ENCODE data around the gene GZMM.
"Not testable (repeated sequence)": the region's sequence is repeated elsewhere in the genome, so short reads cannot be mapped to it uniquely, and the experiment has no call there.

The GZMM gene

DNA sequence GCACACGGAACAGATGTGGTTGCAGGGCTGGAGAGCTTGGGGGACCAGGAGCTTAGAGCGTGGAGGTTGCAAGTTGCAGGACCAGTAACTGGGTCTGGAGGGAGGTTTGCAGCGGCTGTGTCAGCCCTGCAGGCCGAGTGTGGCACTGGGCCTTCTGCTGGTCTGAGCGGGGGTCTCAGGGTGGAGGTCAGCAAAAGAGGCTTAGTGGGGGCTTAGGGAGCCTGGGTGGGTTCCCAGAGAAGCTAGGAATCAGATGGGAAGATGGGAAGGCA lies 40.1 kb downstream of the GZMM start:
- DNase-seq = no peak

DNA sequence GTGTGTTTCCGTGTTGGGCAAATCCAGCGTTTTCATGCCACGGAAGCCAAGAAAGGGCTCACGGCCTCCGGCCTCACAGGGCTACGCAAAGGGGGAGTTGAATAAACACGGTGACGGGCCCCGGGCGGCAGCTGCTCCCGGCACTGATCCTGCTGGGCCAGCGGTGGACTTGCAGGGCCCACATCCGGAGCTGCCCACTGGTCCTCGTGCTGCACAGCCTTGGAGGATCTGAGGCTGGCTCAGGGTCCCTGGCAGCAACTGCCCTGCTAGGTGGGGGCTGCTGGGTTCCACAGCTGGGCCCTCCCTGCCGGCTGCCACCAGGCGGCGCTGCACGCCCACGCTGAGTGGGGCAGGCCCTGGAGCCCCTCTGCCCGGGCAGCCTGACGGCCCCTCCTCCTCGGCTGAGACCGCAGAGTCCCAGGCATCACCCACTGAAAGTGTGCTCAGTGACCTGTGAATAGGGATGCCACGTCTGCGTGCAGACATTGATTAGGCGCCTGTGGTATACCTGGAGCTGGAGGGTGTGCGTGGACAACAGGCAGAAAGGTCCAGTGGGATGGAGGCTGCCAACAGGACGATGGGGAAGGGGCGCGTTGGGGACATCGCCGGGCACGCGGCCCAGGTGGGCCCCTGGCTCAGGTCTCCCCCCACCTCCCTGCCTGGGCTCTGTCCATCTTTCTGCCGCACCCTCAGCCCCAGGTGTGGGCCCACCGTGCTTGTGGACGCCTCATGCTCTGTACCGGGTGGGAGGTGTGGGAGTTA lies 40.6 kb downstream of the GZMM start:
- no peak for DNase-seq

DNA sequence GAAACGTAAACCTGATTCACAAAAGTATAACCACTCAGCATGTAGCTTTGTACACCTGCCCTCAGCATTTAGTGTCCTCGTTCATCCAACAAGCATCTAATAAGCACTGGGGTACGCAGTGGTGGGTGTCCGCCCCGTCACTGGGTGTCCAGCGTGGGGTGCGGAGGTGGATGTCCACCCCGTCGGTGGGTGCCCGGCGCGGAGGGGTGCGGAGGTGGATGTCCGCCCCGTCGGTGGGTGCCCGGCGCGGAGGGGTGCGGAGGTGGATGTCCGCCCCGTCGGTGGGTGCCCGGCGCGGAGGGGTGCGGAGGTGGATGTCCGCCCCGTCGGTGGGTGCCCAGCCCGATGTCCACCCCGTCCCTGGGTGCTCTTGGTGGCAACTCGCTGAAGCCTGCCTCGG lies 41.3 kb downstream of the GZMM start:
- not testable (repeated sequence) for DNase-seq

DNA sequence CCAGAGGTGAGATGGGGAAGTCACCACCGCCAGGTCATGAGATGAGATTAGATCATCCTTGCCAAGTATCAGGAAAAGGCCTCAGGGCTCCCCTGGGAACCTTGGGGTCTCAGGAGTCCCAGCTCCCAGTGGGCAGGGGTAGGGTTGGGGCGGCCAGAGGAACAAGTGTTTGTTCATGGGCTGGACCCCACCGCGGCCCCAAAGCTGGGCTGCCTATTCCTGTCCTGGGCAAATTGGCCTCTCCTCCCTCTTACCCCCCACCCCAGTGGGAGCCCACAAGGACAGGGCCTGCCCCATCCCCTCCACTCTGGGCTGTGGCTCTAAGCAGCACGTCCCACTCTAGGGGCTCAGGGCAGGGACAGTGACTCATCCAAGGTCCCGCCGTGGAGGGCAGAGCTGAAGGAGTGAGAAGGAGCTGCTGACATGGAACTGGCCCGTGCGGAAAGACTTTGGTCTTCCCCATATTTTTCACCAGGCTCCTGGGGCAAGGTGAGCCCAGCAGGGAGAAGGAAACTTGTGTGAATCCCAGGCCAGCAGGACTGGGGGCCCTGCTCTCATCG lies 41.8 kb downstream of the GZMM start:
- no peak for DNase-seq

DNA sequence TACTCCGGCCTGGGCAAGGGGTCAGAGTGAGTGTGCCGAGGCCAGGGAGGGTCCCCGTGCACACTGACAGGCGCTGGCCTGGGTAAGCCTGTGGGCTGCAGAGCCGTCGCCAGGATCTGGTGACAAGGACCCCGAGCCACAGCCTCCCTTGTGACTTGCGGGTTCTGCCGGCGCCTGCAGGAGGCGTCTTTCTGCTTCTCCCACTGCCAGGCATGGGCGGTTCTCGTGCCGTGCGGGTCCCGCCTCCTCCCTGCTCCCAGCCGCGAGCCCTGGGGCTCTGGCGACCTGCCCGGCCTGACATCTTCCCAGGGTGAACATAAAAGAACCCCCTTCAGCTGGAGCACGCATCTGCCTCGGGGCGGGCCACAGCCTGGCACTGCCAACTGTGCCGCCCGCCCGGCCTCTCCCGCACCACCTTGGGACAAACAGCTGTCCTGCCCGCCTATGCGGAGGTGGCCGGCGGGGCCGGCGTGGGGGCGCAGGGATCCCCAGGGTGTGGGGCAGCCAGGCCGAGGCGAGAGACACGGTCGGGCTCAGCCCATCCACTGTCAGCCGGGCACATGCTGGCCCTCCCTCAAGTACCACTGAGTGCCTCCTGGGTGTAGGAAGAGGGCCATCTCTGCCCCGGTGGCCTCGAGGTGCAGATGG lies 44.4 kb downstream of the GZMM start:
- DNase-seq = peak; percentile 90

DNA sequence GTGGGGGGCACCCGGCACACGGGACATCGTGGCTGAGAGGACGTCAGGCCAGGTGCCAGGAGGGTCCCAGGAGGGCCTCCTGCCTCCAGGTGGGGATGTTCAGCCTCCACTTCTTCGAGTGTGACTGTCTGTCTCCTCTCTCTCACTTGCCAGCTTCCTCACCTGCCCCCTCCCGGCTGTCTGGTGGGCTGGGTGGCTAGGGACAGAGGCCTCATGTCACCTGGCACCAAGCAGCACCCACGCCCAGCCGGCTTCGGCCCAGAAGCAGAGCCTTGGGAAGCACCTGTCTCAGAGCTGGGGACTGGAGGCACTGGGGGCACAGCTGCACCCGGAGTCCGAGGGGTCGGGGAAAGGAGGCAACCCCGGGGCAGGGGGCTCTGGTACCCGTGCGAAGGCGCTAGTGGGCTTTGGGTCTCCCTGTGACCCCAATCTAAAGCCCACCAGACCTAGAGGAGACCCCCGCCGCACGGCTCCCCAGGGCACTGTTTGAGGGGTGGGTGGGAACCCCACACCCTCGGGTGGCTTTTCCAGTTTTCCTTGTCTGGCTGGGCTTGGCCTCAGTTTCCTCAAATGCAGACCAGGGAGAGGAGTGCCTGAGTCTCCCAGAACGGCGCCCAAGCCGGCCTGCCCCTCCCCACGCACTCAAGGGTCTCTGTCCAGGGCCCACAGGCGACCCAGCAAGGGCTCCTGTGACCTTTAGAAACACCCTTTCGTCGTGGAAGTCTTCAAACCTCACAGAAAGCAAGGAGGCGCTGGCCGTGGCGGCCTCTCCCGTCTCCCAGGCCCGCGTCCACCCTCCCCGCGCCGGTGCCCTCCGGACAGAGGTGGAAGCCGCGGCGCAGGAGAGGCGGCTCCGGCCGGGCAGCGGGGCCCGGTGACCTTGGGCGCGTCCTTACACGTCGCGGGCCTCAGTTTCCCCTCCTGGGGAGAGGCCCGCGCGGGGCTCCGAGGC lies 45.2 kb downstream of the GZMM start:
- DNase-seq = no peak

DNA sequence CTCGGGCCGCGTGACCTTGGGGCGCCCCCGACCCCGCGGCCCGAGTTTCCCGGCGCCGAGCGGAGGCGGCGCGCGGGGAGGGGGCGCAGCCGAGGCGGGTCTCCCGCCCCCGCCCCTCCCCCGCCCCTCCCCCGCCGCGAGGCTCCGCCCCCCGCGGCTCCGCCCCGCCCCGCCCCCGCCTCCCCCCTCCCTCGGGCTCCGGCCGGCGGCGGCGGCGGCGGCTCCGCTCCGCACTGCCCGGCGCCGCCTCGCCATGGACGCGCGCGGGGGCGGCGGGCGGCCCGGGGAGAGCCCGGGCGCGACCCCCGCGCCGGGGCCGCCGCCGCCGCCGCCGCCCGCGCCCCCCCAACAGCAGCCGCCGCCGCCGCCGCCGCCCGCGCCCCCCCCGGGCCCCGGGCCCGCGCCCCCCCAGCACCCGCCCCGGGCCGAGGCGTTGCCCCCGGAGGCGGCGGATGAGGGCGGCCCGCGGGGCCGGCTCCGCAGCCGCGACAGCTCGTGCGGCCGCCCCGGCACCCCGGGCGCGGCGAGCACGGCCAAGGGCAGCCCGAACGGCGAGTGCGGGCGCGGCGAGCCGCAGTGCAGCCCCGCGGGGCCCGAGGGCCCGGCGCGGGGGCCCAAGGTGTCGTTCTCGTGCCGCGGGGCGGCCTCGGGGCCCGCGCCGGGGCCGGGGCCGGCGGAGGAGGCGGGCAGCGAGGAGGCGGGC lies 46.0 kb downstream of the GZMM start, which contains the start of gene HCN2:
Gene HCN2, plus strand, starts transcription at position 189 of the 703 bp plus-strand sequence. Its CDS starts 65 bp downstream, at position 254.
- DNase-seq = no peak

DNA sequence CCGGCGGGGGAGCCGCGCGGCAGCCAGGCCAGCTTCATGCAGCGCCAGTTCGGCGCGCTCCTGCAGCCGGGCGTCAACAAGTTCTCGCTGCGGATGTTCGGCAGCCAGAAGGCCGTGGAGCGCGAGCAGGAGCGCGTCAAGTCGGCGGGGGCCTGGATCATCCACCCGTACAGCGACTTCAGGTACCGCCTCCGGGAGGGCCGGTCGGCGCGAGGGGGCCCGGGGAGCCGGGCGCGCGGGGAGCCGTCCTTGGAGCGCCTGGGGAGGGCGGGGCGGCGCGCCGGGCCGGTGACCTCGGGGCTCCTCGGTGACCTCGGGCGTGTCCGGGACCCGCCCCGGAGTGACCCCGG lies 46.5 kb downstream of the GZMM start:
- no peak for DNase-seq

DNA sequence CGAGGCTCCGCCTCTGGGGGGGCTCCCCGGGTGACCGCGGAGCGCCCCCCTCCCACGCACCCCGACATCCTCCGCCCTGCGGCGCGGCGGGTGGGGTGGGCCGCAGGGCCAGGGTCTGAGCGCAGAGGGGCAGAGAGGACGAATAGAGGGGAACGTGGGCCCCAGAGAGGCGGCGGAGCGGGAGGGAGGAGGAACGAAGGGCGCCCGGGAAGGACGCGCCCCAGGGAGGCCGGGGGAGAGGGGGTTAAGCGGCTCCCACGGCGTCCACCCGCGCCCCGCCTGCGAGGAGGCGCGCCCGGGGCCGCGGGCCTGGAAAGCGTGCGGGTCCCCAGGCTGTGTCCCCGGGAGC lies 46.9 kb downstream of the GZMM start:
- no peak for DNase-seq

DNA sequence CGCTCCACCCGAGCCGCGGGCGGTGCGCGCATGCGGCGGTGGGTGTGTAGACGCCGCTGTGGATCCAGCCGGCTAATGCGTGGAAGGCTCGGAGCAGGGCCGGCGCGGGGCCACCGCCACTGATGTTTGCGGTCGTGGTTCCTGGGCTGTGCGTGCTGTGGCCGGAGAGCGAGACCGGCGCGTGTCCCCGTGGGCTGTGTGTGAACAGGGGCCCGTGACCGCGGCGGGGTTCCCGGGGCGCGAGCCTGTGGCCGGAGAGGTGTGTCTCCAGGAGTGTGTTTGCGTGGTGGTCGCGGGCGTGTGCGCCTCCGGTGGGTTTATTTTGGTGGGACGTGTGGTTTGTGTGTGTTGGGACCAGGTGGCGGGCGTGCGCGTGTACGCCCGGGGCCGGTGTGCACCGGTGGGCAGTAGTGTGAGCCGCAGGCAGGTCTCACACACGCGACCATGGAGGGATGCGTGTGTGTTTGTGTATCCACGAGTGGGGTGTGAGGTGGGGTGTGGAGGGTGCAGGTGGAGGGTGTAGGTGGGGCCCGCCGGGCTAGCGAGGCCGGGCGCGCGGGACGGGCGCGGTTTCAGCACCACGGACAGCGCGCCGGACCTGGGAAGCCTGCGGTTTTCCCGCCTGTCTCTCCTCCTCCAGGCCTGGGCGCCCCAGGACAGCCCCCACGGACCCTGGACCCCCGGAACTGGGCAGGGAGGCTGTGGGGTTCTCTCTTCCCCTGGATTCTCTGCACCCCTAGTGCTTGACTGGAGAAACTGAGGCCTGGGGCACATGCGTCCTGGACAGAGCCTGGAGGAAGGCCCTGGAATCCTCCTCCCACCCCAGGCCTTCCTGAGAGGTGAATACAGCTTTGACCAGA lies 47.5 kb downstream of the GZMM start:
- no peak for DNase-seq

DNA sequence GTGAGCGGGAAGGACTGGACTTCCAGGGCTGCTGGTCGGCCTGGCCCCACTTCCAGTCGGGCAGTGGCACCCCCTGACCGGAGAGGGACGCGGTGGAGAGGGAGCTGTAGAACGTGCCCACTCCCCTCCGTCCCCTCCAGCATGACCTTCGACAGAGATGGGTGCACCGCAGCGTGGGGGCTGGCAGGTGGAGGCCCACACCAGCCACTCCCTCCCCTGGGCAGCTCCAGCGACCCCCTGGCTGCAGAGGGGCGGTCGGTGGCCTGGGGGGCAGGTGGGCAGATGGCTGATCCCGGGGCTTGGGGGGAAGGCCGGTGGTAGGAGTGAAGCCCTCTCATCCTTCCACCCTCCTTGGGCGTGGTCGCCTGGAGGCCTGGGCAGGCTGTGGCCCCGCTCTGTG lies 48.2 kb downstream of the GZMM start:
- DNase-seq = no peak

DNA sequence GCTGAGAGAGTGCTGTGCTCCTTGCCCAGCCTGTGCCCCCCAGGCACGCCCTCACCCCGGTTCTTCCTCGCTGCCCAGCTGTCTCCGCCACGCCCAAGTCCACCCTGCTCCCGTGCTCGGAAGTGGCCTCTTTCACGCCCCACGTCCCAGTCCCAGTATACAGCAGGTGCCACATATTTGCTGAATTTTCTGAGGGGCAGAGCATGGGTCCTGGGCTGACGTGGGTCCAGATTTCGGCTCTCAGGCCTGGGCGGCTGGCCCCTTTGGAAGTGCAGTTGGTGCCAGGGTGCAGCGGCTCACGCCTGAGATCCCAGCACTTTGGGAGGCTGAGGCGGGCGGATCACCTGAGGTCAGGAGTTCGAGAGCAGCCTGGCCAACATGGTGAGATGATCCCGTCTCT lies 49.2 kb downstream of the GZMM start:
- DNase-seq = no peak

DNA sequence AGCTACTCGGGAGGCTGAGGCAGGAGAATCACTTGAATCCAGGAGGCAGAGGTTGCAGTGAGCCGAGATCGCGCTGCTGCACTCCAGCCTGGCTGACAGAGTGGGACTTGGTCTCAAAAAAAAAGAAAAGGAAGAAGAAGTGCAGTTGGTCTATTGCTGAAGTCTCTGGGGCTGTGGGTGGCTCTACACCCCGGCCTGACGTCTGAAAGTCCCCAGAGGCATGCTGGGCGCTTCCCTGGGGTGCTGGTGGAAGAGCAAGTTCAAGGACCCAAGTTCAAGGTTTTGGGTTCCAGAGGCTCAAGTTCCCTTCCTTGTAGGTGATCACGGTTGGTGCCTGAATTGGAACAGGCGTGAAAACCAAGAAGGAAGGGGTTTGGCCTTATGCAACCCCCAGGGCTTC lies 49.7 kb downstream of the GZMM start:
- DNase-seq = no peak

DNA sequence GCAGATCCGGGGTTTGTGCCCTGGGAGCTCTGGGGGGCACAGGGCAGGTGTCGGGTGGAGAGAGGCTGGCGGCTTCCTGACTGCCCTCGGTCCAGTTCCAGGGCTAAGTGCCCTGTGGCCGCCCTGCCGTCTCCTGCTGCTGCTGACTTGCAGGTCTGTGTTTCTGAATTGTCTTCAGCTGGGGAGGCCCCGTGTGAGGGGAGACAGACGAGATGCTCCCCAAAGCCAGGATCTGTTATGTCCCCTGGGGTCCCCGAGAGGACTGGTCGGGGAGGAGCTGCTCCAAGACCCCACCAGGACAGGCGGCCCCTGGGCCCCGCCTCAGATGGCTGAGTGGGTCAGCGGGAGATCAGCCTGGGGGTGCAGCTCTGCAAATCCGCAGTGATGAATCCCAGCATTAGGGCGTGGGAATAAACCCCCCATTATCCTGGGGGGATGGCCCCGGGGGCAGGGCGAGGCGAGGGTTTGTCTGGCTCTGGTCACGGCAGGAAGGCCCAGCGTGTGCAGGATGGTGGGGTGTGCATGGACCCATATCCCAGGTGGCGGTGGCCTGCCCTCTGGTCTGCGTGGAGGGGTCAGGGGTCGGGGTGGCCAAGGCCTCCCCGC lies 50.5 kb downstream of the GZMM start:
- no peak for DNase-seq

DNA sequence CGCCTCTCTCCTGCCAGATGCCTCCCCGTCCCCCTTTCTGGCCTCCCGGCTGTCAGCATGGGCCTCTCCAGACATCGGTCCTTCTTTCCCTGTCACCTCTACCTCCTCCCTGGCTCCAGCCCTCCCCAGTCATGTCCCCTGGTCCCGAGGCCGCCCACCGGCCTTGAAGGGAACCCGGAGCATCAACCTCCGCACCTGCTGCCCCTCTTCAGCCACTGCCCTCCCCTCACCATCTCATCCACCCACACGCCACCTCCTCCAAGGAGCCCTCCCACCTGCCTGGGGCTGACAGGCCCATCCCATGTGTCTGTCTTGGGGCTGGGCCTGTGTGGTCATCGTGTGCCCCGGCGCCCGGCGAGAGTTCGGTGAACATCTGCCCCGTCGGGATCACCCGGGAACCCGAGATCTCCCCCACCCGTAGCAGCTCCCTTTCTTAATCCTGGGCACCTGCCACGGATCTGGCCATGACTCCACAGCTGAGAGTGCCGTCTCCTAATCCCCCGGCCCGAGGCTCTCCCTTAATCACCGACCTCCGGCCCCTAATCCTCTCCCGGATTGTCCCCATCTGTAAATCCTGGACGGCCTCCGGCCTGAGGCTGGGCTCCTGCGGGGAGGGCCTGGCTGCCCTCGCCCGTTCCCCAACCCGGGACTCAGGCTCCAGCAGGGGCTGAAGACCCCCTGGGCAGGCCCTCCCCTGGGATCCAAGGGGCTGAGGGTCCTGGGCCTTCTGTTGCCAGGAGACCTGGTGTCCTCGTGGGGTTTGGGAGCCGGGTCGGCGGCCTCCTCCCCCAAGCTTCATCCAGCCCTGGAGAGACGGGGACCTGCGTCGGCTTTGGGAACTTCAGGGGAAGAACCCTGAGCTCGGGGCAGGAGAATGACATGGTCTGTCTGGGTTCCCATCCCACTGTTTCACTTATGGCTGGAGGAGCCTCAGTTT lies 51.7 kb downstream of the GZMM start:
- no peak for DNase-seq

DNA sequence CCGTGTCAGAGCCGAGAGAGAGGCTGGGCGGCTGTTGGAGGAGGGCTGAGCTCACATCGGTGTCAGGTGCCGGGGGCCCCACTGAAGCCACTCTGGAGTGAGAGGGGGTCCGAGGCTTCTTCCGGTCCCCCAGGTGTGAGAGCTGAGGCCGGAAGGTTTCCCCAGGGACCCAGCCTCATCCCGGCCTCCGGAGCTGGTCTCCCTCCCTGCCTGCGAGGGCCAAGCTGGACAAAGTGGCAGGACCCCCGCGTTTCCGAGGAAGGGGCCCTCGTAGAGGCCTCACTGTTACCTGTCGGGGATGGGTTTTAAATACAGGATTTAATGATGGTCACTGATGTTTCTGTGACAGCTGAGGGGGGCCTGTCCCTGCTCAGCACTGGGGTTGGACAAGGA lies 52.4 kb downstream of the GZMM start:
- DNase-seq = no peak

DNA sequence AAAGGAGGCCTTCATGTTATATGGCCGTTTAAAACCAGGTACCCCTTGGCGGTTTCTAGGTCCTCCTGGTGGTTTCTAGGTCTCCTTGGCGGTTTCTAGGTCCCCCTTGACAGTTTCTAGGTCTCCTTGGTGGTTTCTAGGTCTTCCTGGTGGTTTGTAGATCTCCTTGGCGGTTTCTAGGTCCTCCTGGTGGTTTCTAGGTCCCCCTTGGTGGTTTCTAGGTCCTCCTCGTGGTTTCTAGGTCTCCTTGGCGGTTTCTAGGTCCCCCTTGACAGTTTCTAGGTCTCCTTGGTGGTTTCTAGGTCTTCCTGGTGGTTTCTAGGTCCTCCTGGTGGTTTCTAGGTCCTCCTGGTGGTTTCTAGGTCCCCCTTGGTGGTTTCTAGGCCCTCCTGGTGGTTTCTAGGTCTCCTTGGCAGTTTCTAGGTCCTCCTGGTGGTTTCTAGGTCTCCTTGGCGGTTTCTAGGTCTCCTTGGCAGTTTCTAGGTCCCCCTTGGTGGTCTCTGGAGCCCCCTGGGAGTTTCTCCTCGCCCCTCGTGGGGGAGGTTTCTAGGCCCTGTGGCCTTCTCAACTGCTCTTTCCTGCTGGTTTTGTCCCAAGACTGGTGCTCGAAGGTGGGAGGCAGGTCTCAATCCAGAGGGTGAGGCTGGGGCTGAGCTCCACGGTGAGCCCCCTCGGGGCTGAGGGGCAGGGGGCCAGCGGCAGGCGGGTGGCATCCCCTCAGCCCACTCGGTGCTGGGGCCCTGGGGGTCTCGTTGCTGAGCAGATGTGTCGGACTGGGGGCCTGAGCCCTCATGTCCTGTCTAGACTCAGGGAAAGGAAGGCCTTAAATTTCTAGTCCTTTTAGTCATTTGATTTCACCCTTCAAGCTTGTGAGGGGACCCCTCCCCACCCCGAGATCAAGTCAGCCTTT lies 53.8 kb downstream of the GZMM start:
- no peak for DNase-seq

All from DMS 273 treated with DMSO at 0.1 percent for 48 hours (cell line).